HepG2 (cell line): ENCODE measurements around the gene C1orf115. TPM values are rescaled to one million over a fixed set of nuclear protein-coding genes. Genes with fewer than 3 reads are reported as not detected.

Experiments
- AFF4 ChIP-seq: sonication (generic); formaldehyde crosslinking; IDR thresholded peaks from 2 replicates; pipeline ENCODE4 v1.4.0; 2020; ENCODE audit warnings: missing genetic modification reagents
- BRCA1 ChIP-seq: sonication (generic); formaldehyde crosslinking; IDR thresholded peaks from 2 replicates; pipeline ENCODE4 v1.4.0; 2020; ENCODE audit warnings: missing genetic modification reagents
- CCDC6 ChIP-seq: sonication (generic); formaldehyde crosslinking; IDR thresholded peaks from 2 replicates; pipeline ENCODE4 v1.8.1; 2022; ENCODE audit warnings: mild to moderate bottlenecking, missing genetic modification reagents, moderate library complexity
- CSRNP1 ChIP-seq: sonication (generic); formaldehyde crosslinking; IDR thresholded peaks from 2 replicates; pipeline ENCODE4 v1.8.1; 2023; ENCODE audit warnings: mild to moderate bottlenecking, missing genetic modification reagents
- HDAC2 ChIP-seq: sonication (generic); formaldehyde crosslinking; IDR thresholded peaks from 2 replicates; pipeline ENCODE4 v1.4.0; 2020; ENCODE audit warnings: missing genetic modification reagents
- LRRFIP1 ChIP-seq: sonication (generic); formaldehyde crosslinking; conservative IDR thresholded peaks from 2 replicates; pipeline ENCODE4 v1.4.0; 2020; ENCODE audit warnings: missing genetic modification reagents
- NFRKB ChIP-seq: fragments of 450-650 bp; IDR thresholded peaks from 2 replicates; pipeline ENCODE4 v1.6.1; 2017
- POLR2G ChIP-seq: fragments of 200-400 bp; formaldehyde crosslinking; IDR thresholded peaks from 2 replicates; pipeline ENCODE4 v1.6.1; 2018; ENCODE audit warnings: mild to moderate bottlenecking, low read depth, low read length, moderate library complexity
- RXRB ChIP-seq: IDR thresholded peaks from 2 replicates; pipeline ENCODE4 v1.6.1; 2016; ENCODE audit warnings: borderline replicate concordance, missing genetic modification reagents, missing compliant biosample characterization
- SAFB2 ChIP-seq: sonication (generic); formaldehyde crosslinking; IDR thresholded peaks from 2 replicates; pipeline ENCODE4 v1.5.1; 2020; ENCODE audit warnings: missing genetic modification reagents, low read depth, mild to moderate bottlenecking, borderline replicate concordance
- ZBTB38 ChIP-seq: sonication (generic); formaldehyde crosslinking; IDR thresholded peaks from 2 replicates; pipeline ENCODE4 v1.5.1; 2020; ENCODE audit warnings: mild to moderate bottlenecking, missing genetic modification reagents
- ZFP41 ChIP-seq: sonication (generic); formaldehyde crosslinking; IDR thresholded peaks from 2 replicates; pipeline ENCODE4 v1.4.0; 2020; ENCODE audit warnings: mild to moderate bottlenecking, missing genetic modification reagents, borderline replicate concordance
- ZNF20 ChIP-seq: sonication (generic); formaldehyde crosslinking; IDR thresholded peaks from 2 replicates; pipeline ENCODE4 v1.4.0; 2020; ENCODE audit warnings: mild to moderate bottlenecking, moderate library complexity, missing genetic modification reagents
- ZNF260 ChIP-seq: sonication (generic); formaldehyde crosslinking; IDR thresholded peaks from 2 replicates; pipeline ENCODE4 v1.4.0; 2020; ENCODE audit warnings: missing genetic modification reagents, low read depth, mild to moderate bottlenecking, borderline replicate concordance
- ZNF510 ChIP-seq: sonication (generic); formaldehyde crosslinking; IDR thresholded peaks from 2 replicates; pipeline ENCODE4 v1.4.0; 2020; ENCODE audit warnings: low read depth, mild to moderate bottlenecking, missing genetic modification reagents
- ZNF678 ChIP-seq: sonication (generic); formaldehyde crosslinking; IDR thresholded peaks from 2 replicates; pipeline ENCODE4 v1.4.0; 2020; ENCODE audit warnings: mild to moderate bottlenecking, missing genetic modification reagents
- ZNF788 ChIP-seq: sonication (generic); formaldehyde crosslinking; IDR thresholded peaks from 2 replicates; pipeline ENCODE4 v1.5.0; 2020; ENCODE audit warnings: mild to moderate bottlenecking, missing genetic modification reagents, borderline replicate concordance
- polyA plus RNA-seq, 8 experiments: library from polyadenylated mRNA; depleted of rRNA in 3 of 8; stranded (reverse) in 7 of 8; unstranded in 1 of 8; fragments of >200 nt; fragmentation: Illumina TruSeq in 4 of 8; extraction: Trizol in 4 of 8; gene quantifications; 2 replicates each; pipeline versions ENCODE4 v1.2.1 to v1.2.3, GENCODE V29; 2011 to 2016; ENCODE audit warnings: low read depth in 4 of 8, missing spikeins in 1 of 8, mixed read lengths in 1 of 8; ENCODE audit not compliant: insufficient read depth in 1 of 8
- total RNA-seq, 5 experiments: library from RNA; depleted of rRNA; stranded (reverse); fragments of >200 nt; fragmentation: Illumina TruSeq; extraction: Trizol; gene quantifications; 2 replicates each; pipeline ENCODE4 v1.2.3, GENCODE V29; 2016; ENCODE audit warnings: low read depth in 1 of 5
- TF ChIP-seq, protein P1 (sequence below): sonication (generic); formaldehyde crosslinking; IDR thresholded peaks from 2 replicates; pipeline ENCODE4 v1.4.0; 2020; ENCODE audit warnings: missing genetic modification reagents

The C1orf115 gene
- total and polyA plus RNA-seq, 2 of the 13 experiments (the other 11 are each of a cell fraction or from before 2014, with no cell fraction given) = 25.2 to 85.9 TPM

DNA sequence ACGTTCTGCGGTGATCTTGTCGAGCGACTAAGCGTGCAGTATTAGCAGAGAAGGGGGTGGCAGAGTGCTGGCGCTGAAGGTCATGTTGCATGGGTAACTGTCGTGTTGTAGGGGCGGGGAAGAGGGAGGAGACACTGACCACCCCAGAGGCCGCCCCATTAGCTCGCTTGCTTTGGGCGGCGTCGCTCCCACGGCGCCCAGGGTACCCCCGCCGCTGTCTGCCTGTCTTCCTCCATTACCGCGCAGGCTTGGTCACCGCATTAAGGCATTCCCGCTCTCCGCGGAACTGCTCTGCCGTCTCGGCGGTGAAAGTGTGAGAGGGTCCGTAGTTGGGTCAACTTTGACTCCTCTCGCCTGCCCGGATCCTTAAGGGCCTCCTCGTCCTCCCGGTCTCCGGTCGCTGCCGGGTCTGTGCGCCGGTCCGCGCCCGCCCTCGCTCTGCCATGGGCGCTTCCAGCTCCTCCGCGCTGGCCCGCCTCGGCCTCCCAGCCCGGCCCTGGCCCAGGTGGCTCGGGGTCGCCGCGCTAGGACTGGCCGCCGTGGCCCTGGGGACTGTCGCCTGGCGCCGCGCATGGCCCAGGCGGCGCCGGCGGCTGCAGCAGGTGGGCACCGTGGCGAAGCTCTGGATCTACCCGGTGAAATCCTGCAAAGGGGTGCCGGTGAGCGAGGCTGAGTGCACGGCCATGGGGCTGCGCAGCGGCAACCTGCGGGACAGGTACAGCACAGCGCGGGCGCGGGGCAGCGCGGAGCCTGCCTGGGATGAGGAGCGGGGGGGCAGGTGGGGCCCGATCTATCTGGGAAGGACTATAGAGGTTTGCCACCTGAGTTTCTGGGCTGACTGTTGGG is 58.1 kb downstream of the C1orf115 start, which contains the start of gene MTARC2 (continued):
- TF ChIP-seq AFF4 (CRISPR knock-in tag) (no peak), ZNF678 (CRISPR knock-in tag) (no peak; the same call in 1 of the 2 replicates), ZNF788 (CRISPR knock-in tag) (no peak), HDAC2 (CRISPR knock-in tag) (peak; percentile 63; the same call in 1 of the 2 replicates), ZNF260 (peak; percentile 54; the same call in 1 of the 2 replicates), CCDC6 (CRISPR knock-in tag) (peak; percentile 28; the same call in 1 of the 2 replicates), ZBTB38 (CRISPR knock-in tag) (peak; percentile 50; the same call in 1 of the 2 replicates), SAFB2 (peak; percentile 57; the same call in 1 of the 2 replicates), LRRFIP1 (CRISPR knock-in tag) (no peak), ZNF510 (CRISPR knock-in tag) (no peak), ZFP41 (CRISPR knock-in tag) (no peak), BRCA1 (no peak), RXRB (CRISPR knock-in tag) (peak; percentile 57; the same call in 1 of the 2 replicates), ZNF20 (no peak), CSRNP1 (CRISPR knock-in tag) (peak; percentile 84), NFRKB (no peak), POLR2G (peak; percentile 80)
- TF ChIP-seq, protein P1, sequence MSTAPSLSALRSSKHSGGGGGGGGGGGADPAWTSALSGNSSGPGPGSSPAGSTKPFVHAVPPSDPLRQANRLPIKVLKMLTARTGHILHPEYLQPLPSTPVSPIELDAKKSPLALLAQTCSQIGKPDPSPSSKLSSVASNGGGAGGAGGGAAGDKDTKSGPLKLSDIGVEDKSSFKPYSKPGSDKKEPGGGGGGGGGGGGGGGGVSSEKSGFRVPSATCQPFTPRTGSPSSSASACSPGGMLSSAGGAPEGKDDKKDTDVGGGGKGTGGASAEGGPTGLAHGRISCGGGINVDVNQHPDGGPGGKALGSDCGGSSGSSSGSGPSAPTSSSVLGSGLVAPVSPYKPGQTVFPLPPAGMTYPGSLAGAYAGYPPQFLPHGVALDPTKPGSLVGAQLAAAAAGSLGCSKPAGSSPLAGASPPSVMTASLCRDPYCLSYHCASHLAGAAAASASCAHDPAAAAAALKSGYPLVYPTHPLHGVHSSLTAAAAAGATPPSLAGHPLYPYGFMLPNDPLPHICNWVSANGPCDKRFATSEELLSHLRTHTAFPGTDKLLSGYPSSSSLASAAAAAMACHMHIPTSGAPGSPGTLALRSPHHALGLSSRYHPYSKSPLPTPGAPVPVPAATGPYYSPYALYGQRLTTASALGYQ (CRISPR knock-in tag) = 0 out of 2 replicates have a peak, but pooled peaks have one; percentile 22
